ENCODE measurements around the gene GDF7.
"Not testable (repeated sequence)": the region's sequence is repeated elsewhere in the genome, so short reads cannot be mapped to it uniquely, and the experiment has no call there.

The GDF7 gene

DNA sequence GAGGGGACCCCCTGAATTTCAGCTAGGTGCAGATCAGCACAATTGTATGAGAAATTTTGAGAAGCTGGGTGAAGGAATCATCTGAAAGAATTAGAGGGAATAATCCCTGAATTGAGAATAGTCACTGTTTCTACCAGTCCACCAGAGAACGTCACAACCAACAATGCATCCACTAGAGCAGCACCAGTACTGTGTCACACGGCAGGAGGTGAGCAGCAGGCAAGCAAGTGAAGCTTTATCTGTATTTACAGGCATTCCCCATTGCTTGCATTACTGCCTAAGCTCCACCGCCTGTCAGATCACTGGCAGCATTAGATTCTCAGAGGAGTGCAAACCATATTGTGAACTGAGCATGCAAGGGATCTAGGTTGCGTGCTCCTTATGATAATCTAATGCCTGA is 40.7 kb downstream of the GDF7 start:
- DNase-seq: no peak

- DNase-seq: not testable (repeated sequence)
These were observed 44.7 kb downstream of the GDF7 start for GRCh38 chr2:20711641-20712040.

DNA sequence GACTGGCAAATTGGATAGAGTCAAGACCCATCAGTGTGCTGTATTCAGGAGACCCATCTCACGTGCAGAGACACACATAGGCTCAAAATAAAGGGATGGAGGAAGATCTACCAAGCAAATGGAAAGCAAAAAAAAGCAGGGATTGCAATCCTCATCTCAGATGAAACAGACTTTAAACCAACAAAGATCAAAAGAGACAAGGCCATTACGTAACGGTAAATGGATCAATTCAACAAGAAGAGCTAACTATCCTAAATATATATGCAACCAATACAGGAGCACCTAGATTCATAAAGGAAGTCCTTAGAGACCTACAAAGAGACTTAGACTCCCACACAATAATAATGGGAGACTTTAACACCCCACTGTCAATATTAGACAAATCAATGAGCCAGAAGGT is 46.6 kb downstream of the GDF7 start:
- DNase-seq: not testable (repeated sequence)

GRCh38 chr2:20714412-20714811 is 47.5 kb downstream of the GDF7 start:
- not testable (repeated sequence) for DNase-seq

DNA sequence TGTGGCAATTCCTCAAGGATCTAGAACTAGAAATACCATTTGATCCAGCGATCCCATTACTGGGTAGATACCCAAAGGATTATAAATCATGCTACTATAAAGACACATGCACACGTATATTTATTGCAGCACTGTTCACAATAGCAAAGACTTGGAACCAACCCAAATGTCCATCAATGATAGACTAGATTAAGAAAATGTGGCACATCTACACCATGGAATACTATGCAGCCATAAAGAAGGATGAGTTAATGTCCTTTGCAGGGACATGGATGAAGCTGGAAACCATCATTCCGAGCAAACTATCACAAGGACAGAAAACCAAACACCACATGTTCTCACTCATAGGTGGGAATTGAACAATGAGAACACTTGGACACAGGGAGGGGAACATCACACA is 49.2 kb downstream of the GDF7 start:
- not testable (repeated sequence) for DNase-seq

DNA sequence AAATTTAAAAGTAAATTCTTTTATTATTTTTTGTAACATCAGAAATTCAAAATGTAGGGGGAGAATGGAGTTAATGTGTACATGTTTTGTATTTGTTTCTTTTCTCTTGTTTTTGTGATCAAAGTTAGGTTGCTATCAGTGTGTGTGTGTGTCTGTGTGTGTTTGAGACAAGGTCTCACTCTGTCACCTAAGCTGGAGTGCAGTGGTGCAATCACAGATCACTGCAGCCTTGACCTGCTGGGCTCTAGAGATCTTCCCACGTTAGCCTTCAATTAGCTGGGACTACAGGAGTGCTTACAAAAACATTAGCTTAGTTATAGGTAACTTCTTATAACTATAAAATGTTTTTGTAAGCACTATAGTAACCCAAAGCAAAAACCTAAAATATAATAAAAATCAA is 50.7 kb downstream of the GDF7 start:
- DNase-seq: no peak

DNA sequence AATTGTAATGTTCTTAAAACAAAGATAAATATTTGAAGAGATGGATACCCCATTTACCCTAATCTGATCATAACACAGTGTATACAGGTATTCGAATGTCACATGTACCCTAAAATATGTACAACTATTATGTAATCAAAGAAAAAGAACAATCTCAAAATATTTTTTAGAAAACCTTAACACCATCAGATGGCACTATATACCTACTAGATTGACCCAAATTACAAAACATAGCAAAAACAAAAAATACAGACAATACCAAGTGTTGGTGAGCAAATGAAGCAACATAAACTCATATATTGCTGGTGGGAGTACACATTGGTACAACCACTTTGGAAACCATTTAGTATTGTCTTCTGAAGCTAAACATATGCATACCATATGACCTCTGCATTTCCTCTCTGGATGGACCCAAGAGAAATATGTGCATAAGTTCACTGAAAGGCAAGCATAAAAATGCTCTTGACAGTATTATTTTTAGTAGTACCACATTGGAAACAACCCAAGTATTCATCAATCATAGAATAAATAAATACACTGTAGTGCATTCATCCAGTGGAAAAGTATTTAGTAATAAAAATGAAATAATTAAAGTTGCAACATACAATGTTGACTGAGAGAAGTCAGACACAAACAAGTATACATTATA is 55.8 kb downstream of the GDF7 start:
- no peak for DNase-seq

DNA sequence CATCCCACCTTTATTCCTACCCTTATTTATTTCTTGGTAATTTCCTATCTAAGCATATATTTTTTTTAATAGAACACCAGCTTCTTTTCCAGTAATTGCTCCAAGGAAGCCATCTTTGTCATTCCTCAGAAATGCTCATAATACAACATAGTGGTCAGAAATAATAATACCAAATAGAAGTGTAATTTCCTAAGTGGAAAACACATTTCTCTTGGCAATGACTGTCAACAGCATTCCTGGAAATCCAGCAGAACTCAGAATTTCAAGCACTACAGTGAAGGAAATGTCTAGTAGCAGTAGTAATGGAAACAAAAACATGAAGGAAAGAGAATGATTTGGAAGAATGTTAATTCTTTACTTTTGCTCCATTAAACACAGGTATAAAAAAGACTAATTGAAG is 56.6 kb downstream of the GDF7 start:
- no peak for DNase-seq

DNA sequence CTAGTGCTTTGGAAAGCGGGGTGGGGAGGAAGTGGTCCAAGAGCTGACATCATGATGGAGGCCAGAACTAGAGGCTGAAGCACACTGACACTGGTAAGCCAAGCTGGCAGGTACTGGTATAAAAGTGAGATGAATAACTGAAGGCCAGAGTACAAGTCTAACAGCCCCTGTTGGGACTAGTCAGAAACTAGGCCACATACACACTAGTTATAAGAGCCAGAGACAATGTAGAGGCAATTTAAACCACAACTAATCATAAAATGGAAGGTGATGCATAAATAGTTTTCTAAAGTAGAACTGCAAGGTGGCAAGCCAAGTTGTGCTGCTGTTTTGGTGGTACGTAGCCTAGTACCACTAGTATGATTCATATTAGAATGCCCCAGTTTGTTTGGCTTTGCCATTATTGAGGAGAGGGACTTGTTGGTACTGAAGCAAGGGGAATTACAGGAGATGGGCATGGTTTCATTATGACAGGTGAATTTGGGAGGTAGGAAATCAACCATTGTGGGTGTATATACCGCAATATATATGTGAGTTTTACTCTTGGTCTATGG is 57.6 kb downstream of the GDF7 start:
- peak; percentile 0 for DNase-seq

DNA sequence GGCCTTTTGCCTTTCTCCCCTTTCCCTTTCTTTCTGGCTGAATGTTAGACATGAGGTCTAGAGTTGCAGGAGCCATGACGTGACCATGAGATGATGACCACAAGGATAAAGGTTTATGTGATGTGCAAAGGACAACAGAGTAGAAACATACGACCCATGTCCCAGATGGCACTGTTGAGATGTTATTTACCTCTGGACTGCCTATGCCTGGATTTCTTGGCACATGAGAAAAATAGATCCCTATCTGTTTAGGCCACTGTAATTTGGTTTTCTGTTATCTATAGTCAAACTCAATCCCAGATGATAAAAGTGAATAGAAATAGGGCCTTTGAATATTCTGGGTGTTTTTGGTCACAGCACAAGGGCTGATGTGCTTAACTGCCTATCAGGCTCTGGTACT is 58.8 kb downstream of the GDF7 start:
- no peak for DNase-seq

GRCh38 chr2:20726913-20727312 is 60.0 kb downstream of the GDF7 start:
- no peak for DNase-seq

DNA sequence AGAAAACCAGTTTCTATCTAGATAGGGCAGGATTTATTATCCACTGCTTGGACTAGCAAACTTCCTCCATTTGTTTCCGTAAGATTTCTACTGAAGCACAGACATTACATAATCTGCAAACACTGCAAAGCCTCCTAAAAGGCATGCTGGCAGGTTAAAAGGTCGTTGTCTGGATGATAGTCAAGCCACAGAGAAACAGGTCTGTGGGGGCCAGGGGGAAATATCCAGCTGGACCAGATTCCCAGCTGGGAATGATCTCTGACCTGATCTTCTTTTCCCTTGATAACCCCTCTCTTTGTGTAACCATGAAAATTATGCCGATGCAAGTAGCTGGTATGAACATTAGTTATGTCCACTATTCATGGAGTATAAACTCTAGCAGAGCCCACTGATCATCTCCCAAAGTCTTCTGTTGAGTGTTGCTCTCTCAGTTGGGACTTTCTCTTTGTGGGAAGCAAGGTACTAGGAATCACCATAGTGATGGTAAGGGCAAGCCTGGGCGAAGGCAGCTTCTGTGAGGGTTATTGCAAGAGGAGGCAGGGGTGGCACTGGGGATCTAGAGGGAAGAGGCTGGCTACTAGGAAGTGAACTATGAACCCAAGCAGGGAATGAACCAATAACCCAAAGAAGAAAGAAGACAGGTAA is 61.3 kb downstream of the GDF7 start:
- DNase-seq: no peak
